ENCODE measurements around the gene FMN1.
"Not testable (repeated sequence)": the region's sequence is repeated elsewhere in the genome, so short reads cannot be mapped to it uniquely, and the experiment has no call there.

The FMN1 gene

GRCh38 chr15:32953533-32953910 lies 241.0 kb downstream of the FMN1 start:
- H3K4me3 ChIP-seq (ENCODE audit: low read depth, low read length): no peak overlapping the region
- no peak for TF ChIP-seq CTCF (IDR thresholded peaks at IDR 0.05; ENCODE audit: low read depth, low read length)

- no peak overlapping the region for H3K4me3 ChIP-seq (ENCODE audit: low read depth, low read length)
- TF ChIP-seq CTCF (IDR thresholded peaks at IDR 0.05; ENCODE audit: low read depth, low read length): no peak
These were observed 241.5 kb downstream of the FMN1 start for GRCh38 chr15:32952901-32953532.

- TF ChIP-seq CTCF (IDR thresholded peaks at IDR 0.05; ENCODE audit: low read depth, low read length): no peak
- H3K4me3 ChIP-seq (ENCODE audit: low read depth, low read length): no peak overlapping the region
These were observed 242.6 kb downstream of the FMN1 start for GRCh38 chr15:32951736-32952464.

GRCh38 chr15:32950051-32950450 lies 244.5 kb downstream of the FMN1 start:
- H3K4me3 ChIP-seq (ENCODE audit: low read depth, low read length): not testable (repeated sequence)

- TF ChIP-seq CTCF (IDR thresholded peaks at IDR 0.05; ENCODE audit: low read depth, low read length): no peak
- no peak overlapping the region for H3K4me3 ChIP-seq (ENCODE audit: low read depth, low read length)
These were observed 248.3 kb downstream of the FMN1 start for GRCh38 chr15:32946210-32946609.

GRCh38 chr15:32944431-32944830 lies 250.1 kb downstream of the FMN1 start:
- TF ChIP-seq CTCF (IDR thresholded peaks at IDR 0.05; ENCODE audit: low read depth, low read length): no peak
- no peak overlapping the region for H3K4me3 ChIP-seq (ENCODE audit: low read depth, low read length)

GRCh38 chr15:32943711-32944110 lies 250.8 kb downstream of the FMN1 start:
- H3K4me3 ChIP-seq (ENCODE audit: low read depth, low read length): no peak overlapping the region
- no peak for TF ChIP-seq CTCF (IDR thresholded peaks at IDR 0.05; ENCODE audit: low read depth, low read length)

All from WI38 (cell line).